Myocyte (in vitro differentiated cells): ENCODE results near the gene RD3L. TPM values are rescaled to one million over a fixed set of nuclear protein-coding genes. Genes with fewer than 3 reads are reported as not detected.

Source experiments
- DNase-seq: peaks from one replicate; pipeline ENCODE4 v3.0.0-alpha.2; 2012; ENCODE audit warnings: low read depth
- total RNA-seq: library from RNA; depleted of rRNA; stranded (reverse); fragments of >200 nt; gene quantifications from 2 replicates; pipeline ENCODE4 v1.2.3, GENCODE V29; 2014

RD3L gene
- total RNA-seq, 1 donor from 2014 or later: not detected

DNA sequence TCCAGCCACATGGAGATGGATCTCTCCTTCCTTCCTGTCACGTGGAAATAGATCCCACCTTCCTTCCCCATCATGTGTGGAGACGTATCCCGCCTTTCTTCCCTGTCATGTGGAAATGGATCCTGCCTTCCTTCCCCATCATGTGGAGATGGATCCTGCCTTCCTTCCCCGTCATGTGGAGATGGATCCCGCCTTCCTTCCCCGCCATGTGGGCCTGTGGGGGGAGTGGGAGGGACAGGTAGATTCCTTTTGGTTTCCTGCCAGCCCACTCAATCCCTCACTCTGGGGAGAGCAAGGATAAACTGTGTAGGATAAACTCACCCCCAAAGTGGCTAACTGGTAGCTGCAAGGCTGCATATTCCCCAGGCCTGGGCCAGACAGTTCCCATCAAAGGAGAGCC, 45.8 kb downstream of the RD3L start:
- no peak for DNase-seq

DNA sequence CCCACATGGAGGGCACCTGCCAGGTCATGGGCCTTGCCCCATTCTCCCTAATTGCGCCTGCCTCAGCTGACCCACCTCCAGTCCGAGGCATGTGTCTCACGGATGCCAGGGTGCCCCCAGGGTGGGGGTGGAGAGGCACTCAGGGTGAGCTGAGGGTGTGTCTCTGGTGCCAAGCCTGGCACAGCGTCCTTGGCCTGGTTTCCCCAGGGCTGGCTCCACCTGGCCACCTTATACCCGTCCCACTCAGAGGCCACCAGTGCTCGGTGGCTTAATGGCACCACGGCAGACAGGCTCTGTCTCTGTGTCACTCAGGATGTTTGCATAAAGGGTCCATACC, 47.6 kb downstream of the RD3L start:
- no peak for DNase-seq

DNA sequence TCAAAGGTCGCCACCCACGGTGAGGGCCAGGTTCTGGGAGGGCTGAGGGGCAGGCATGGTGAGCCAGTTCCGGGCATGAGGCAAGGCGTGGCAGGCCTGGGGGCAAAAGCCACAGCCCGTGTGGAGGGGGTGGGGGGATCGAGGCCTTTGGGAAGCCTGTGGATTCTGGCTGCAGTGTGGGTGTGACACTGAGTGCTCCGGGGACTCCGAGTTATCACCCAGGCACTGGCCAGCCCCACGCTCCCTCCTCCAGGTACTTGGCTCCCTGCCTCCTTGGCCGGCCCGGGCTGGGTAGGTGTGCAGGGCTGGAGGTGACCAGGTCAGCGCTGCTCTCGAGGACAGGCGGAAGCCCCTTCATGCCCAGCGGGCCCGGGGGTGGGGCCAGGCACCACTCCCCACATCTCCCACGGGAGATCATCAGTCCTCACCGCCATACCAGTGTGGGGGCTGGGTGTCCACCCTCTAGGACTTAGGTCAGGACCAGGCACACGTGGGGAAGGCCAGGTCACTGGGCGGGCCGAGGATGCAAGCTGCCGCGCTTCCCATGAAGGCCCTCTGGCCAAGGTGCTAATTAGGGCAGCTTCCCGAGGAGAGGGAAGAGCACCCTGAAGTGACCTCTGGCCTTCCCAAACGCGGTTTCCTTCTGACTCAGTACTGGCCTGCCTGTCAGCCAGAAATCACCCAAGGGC, 48.2 kb downstream of the RD3L start:
- DNase-seq: no peak

DNA sequence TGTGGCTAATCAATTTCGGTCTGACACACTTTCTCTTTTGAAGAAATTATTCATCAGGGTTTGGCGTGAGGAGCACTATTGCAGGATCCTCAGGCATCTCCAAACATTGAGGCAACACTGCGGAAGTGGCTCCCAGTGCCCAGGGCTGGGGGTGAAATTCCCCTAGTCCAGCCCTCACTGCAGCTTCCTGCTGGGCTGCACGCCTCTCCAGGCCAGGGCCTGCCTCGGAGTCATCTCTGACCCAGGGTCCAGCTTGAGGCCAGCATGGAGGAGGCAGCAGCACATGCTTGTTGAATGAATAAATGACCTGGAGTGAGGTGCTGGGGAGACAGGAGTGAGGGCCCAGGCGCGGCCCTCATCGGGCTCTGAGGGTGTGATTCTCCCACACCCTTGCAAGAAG, 50.1 kb downstream of the RD3L start:
- no peak for DNase-seq

DNA sequence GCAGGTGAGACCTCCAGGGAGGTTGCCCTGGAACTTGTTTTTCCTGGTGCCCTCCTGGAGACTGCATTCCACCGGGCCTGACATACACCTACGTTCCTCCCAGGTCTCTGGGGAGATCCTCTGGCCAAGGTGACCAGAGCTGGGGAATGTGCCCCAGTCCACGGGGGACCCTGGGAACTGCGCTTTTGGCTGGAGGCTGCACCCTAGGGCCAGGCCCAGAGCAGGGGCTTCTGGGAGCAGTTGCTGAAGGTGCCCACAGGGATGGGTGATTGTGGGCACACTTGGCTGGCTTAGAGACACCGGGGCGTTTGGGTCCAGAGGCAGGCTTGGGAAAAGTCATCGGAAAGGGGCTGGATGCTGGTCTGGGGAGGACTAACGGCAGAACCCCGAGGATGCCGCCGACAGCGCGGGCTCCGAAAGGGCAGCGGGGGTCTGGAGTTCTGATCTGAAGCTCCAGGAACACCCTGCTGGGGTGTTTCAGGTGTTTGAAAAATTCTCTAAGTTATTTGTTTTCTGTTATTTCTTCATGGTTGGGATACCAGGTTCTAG, 50.6 kb downstream of the RD3L start:
- DNase-seq: no peak

DNA sequence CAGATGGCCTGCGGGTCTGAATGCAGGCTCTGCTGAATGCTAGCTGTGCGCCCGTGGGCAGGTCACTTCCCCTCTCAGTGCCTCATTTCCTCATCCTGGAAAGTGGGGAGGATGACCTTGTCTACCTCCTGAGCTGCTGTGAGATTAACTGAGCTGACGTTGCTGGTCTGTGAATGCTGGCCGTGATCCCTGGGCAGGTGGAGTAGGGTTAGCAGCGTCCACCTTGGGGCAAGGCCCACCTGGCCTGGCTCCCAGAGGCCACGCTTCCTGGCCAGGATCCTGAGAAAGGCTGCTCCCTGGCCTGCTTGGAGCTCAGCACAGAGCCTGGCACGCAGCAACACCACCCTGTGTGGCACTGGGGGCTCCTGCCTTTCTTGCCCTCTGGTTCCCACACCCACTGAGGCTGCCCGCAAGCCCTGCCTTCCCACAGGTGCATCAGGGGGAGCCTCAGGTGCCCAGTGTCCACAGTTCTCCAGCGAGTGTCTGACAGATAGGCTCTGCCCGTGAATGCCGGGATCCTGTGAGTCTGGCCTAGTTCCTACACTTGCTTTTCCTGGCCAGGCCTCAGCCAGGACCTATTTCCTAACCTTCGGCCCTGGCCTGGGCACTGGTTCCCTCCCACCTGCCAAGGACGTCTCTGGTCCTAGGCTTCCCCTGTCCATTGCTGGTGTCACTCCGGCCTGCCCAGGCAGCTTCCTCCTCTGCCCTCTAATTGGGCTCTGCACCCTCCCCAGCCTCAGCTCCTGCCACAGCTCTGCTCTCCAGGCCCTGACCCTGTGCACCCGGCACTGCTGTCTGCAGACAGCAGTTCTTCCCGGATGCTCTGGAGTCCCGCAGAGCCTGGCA, 51.3 kb downstream of the RD3L start:
- DNase-seq: no peak

Other genes with a start within 250 kb of the RD3L start
- 5.5 and 7.0 TPM in 2 replicates for gene XRCC3, start 227.1 kb downstream of the RD3L start, total RNA-seq
- 48.2 and 50.1 TPM in 2 replicates for gene ZFYVE21, start 226.7 kb downstream of the RD3L start, total RNA-seq
- gene PPP1R13B, start 95.0 kb downstream of the RD3L start, total RNA-seq: 1.2 and 2.1 TPM in 2 replicates
- 0.56 and 5.5 TPM in 2 replicates for gene TDRD9, start 14.1 kb downstream of the RD3L start, total RNA-seq
- not detected in 2 replicates for gene ASPG, start 143.2 kb upstream of the RD3L start, total RNA-seq
- gene KIF26A, start 196.1 kb upstream of the RD3L start, total RNA-seq: not detected in 2 replicates